Right ventricle myocardium superior (tissue), 1 donor: ENCODE data around the gene MAP3K13. TPM values are rescaled to one million over a fixed set of nuclear protein-coding genes. Genes with fewer than 3 reads are reported as not detected.

ENCODE experiments used
- ATAC-seq: fragments of 200-7000 bp; cut with Tn5 transposase; one replicate; pipeline ENCODE4 v1.9.1; 2020; ENCODE audit warnings: mild to moderate bottlenecking; ENCODE audit not compliant: poor library complexity
- DNase-seq: peaks from one replicate; pipeline ENCODE4 v3.0.0-alpha.2; 2020
- intact Hi-C: fragments of 100-400 bp; cut with DNase I; formaldehyde crosslinking; loops from one replicate; pipeline ENCODE4 v1.11.2; 2022
- long read RNA-seq: library from polyadenylated mRNA; unstranded; transcript quantifications from one replicate; pipeline ENCODE4 v2.0.0, GENCODE V29; 2021
- total RNA-seq: library from RNA; stranded (reverse); fragmentation: NEBNext Ultra II Directional; extraction: Animal tissue kit (Norgen Biotek cat#: 25700); gene quantifications from one replicate; pipeline ENCODE4 v1.2.1, GENCODE V29; 2021
- donor health status: DM: no; HTN: yes; CAD: no; lungs with severe emphysema.

The MAP3K13 gene
- total RNA-seq: 7.6 TPM
- long read RNA-seq, transcript MAP3K13-212 (3 exons, 1,681 nt): major isoform, 5 of 8 reads
- long read RNA-seq, partial matches to known transcripts: 0 of 8 reads
- long read RNA-seq, other reads (novel, unspliced or antisense): 3 of 8 reads

- DNase-seq (peak; percentile 80), ATAC-seq (peak; percentile 99)
- intact Hi-C loops: no loop called here
Measured at GRCh38 chr3:185362850-185363661, at the start of gene MAP3K13. Gene MAP3K13 (plus strand): TSS chr3:185363136. CDS start chr3:185428582, 65,446 bp downstream.

- intact Hi-C loops: no loop called here
- ATAC-seq: no peak
- no peak for DNase-seq
Measured at GRCh38 chr3:185313693-185314246, 49.2 kb upstream of the MAP3K13 start.

GRCh38 chr3:185316740-185317412, 46.1 kb upstream of the MAP3K13 start:
- DNase-seq (no peak), ATAC-seq (peak; percentile 51)
- intact Hi-C loops: no loop called here

GRCh38 chr3:185317674-185318073, 45.3 kb upstream of the MAP3K13 start:
- DNase-seq (no peak), ATAC-seq (no peak)
- intact Hi-C loops: no loop called here

GRCh38 chr3:185318141-185318540, 44.8 kb upstream of the MAP3K13 start:
- intact Hi-C loops: no loop called here
- DNase-seq (no peak), ATAC-seq (no peak)

DNA sequence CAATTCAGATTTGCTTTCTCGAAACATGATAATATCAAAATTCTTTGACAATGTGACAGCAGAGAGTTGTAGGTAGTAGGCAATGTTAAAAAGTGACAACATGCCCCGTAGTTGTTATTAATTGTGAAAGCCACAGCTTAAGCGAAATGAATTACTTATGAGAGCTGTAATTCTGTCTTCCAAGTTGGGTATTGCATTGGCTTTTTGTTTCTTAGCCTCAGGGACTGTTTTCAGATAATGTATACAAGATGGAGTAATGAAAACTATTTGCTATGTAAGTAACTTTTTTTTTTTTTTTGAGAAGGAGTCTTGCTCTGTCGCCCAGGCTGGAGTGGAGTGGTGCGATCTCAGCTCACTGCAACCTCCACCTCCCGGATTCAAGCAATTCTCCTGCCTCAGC, 43.1 kb upstream of the MAP3K13 start:
- ATAC-seq (no peak), DNase-seq (no peak)
- intact Hi-C loops: no loop called here

GRCh38 chr3:185320949-185321348, 42.0 kb upstream of the MAP3K13 start:
- intact Hi-C loops: no loop called here
- ATAC-seq (no peak), DNase-seq (no peak)

DNA sequence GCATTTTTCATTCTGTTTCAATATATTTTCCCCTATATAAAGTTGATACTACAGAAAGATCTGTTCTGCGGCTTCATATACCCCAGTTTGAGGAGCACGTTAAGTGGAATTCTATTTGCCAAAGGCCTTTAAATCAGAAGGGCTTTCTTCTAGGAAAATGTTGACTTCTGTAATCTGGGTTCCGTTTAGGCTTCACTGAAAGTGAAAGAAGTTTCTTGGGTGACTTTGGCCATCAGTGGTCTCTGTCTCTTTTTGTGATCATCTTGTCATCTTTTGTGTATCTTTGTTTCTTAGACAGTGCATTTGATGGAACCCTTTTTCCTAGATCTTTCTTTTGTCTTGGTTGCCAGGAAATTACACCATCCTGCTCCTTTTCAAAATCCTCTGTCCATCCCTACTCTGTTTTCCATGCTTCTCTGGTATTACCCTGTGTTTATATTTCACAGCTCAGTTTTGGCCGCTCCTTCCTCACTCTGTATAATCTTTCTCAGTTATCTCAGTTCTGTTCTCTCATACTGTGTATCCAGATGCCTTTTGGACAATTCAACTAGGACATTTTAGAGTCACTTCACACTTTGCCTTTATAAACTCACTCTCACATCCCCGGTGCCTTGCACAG, 40.7 kb upstream of the MAP3K13 start:
- intact Hi-C loops: no loop called here
- DNase-seq (no peak), ATAC-seq (no peak)

DNA sequence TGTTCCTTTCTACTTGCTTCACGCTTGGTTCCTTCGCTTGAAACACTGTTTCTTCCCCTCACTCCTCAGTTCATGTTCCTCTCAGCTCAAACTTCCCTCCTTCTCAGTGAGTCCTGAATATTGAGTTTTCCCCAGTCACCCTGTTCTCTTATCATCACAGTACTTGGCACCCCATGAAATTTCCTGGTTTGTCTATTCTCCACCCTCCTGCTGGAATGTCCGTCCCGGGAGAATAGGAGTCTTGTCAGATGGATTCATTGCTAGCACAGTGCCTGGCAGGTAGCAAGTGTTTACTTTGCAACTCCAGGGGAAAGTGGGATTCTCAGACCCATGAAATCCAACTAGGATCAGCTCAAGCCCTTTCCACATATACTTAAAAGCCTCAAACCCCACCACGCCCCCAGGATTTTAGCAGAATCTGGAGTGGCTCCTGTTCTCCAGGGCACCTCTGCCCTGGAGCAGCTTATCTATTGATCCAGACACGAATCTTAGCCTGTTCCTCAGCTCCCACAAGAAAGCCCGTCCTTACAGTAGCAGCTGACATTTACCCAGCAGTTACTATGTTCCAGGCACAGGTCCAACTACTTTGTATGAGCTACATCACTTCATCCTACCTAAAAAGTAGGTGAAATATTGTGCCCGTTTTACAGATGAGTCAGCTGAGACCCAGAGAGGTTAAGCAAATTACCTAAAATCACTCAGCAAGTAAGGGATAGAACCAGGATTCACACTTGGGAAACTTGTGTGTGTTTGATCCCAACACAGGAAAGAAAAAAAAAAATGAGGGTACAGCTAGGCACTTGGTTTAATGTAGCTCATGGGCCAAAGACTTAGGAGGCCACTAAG, 36.8 kb upstream of the MAP3K13 start:
- DNase-seq: no peak
- intact Hi-C loops: no loop called here
- no peak for ATAC-seq

- ATAC-seq (no peak), DNase-seq (no peak)
- intact Hi-C loops: no loop called here
Measured at GRCh38 chr3:185327062-185327461, 35.9 kb upstream of the MAP3K13 start.

- intact Hi-C loops: no loop called here
- no peak for DNase-seq
- ATAC-seq: no peak
Measured at GRCh38 chr3:185328324-185329004, 34.5 kb upstream of the MAP3K13 start.

DNA sequence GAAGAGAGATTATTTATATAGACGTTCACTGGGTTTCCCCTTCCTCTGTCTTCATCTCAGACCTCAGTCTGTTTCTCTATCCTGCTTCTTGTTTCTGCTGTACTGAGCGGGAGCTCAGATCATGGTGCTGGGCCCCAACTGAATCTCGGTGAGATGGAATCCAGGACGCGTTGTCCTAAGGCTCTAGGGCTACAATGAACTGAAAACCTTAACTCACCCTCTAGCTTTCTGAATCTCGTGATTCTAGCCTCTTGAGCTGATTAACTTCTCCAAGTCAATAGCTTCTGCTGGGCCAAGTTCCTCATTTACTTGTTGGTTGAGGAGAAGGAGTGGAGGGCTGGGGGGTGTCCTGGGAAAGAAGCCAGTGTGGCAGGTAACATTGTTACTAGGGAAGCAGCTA, 32.7 kb upstream of the MAP3K13 start:
- ATAC-seq: peak; percentile 38
- DNase-seq: no peak
- intact Hi-C loops: no loop called here

- intact Hi-C loops: no loop called here
- DNase-seq (no peak), ATAC-seq (no peak)
Measured at GRCh38 chr3:185330644-185331043, 32.3 kb upstream of the MAP3K13 start.

- intact Hi-C loops: no loop called here
Measured at GRCh38 chr3:185332026-185332735, 30.8 kb upstream of the MAP3K13 start.

GRCh38 chr3:185335799-185336198, 27.1 kb upstream of the MAP3K13 start:
- ATAC-seq: no peak
- DNase-seq: no peak
- intact Hi-C loops: no loop called here

More at GRCh38 chr3:185332026-185332735, 30.8 kb upstream of the MAP3K13 start:
- peak; percentile 61 for ATAC-seq
- DNase-seq: no peak

GRCh38 chr3:185337231-185337816, 25.6 kb upstream of the MAP3K13 start:
- ATAC-seq (no peak), DNase-seq (no peak)
- intact Hi-C loops: no loop called here

DNA sequence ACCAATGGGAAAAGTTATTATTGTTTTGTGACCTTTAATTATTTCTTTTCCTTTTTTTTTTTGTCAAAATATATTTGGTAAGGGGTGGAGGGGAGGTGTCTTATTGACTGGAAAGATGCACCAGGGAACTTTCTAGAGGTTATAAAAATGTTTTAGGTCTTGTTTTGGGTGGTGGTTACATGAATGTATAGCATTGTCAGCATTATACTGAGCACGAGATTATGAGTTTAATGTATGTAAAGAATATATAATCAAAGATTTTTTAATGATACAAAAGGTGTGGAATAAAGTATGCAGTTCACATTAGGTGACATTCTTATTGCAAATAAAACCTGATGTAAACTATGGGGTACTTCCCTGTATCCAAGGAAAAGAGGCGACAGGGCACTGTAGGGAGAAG, 23.0 kb upstream of the MAP3K13 start:
- no peak for DNase-seq
- intact Hi-C loops: no loop called here
- ATAC-seq: no peak
